Lower lobe of right lung (tissue), 1 donor: ENCODE results near the gene TOMM6. TPM values are rescaled to one million over a fixed set of nuclear protein-coding genes. Genes with fewer than 3 reads are reported as not detected.

Source experiments
- total RNA-seq: library from RNA; stranded (reverse); fragmentation: NEBNext Ultra II Directional; extraction: Animal tissue kit (Norgen Biotek cat#: 25700); gene quantifications from one replicate; pipeline ENCODE4 v1.2.1, GENCODE V29; 2021
- donor health status: DM: no; HTN: yes; CAD: no; lungs with severe emphysema.

TOMM6 gene
- total RNA-seq, 1 donor from 2014 or later = 134 TPM

Other genes starting within 250 kb of the TOMM6 start
- gene FOXP4, start 241.3 kb upstream of the TOMM6 start, total RNA-seq = 30.0 TPM
- gene MDFI, start 149.2 kb upstream of the TOMM6 start, total RNA-seq = 10.6 TPM
- 36.5 TPM for gene TFEB, start 52.1 kb upstream of the TOMM6 start, total RNA-seq
- gene PGC, start 40.3 kb upstream of the TOMM6 start, total RNA-seq = 947 TPM
- 5.9 TPM for gene FRS3, start 7.8 kb upstream of the TOMM6 start, total RNA-seq
- gene PRICKLE4, start 6.9 kb upstream of the TOMM6 start, total RNA-seq = 12.1 TPM
- gene USP49, start 107.7 kb downstream of the TOMM6 start, total RNA-seq = 3.9 TPM
- gene MED20, start 133.4 kb downstream of the TOMM6 start, total RNA-seq = 12.6 TPM
- gene BYSL, start 133.8 kb downstream of the TOMM6 start, total RNA-seq = 8.9 TPM
- 182 TPM for gene CCND3, start 154.1 kb downstream of the TOMM6 start, total RNA-seq